K562 treated with DMSO at 1 percent for 48 hours (cell line): ENCODE measurements around the gene SHISAL2A. TPM values are rescaled to one million over a fixed set of nuclear protein-coding genes. Genes with fewer than 3 reads are reported as not detected.

Experiments used
- total RNA-seq: library from RNA; unstranded; fragments of 300-600 nt; gene quantifications from 2 replicates; pipeline ENCODE4 v1.2.3, GENCODE V29; 2022; ENCODE audit warnings: low replicate concordance; ENCODE audit errors: extremely low read depth

Gene SHISAL2A
- total RNA-seq: not detected in 2 replicates

GRCh38 chr1:52632732-52633290, at the start of gene SHISAL2A:
TSS of gene SHISAL2A (plus strand) at chr1:52633168. CDS start at chr1:52633494, 326 bp downstream.

GRCh38 chr1:52601991-52602855, 30.7 kb upstream of the SHISAL2A start, which contains the start of gene GPX7:
TSS of gene GPX7 (plus strand) at chr1:52602371. CDS start at chr1:52602410, 39 bp downstream.

GRCh38 chr1:52697795-52698674, 65.1 kb downstream of the SHISAL2A start, which contains the start of gene COA7:
TSS of gene COA7 (minus strand) at chr1:52698347. CDS start at chr1:52698326, 21 bp downstream.

Other genes with a start within 250 kb of the SHISAL2A start
- not detected in 2 replicates for gene ORC1, start 228.7 kb upstream of the SHISAL2A start, total RNA-seq
- not detected in 2 replicates for gene PRPF38A, start 228.6 kb upstream of the SHISAL2A start, total RNA-seq
- not detected in 2 replicates for gene TUT4, start 80.1 kb upstream of the SHISAL2A start, total RNA-seq
- gene GPX7, start 30.8 kb upstream of the SHISAL2A start, total RNA-seq: not detected in 2 replicates
- gene COA7, start 65.2 kb downstream of the SHISAL2A start, total RNA-seq: not detected in 2 replicates
- not detected in 2 replicates for gene ZYG11B, start 93.3 kb downstream of the SHISAL2A start, total RNA-seq
- not detected in 2 replicates for gene ZYG11A, start 209.6 kb downstream of the SHISAL2A start, total RNA-seq